NCI-H2107 (cell line): ENCODE data around the gene UBALD2.
A peak's percentile ranks its signal among the peaks of the same experiment; 100 is the strongest.
"Not testable (repeated sequence)": the region's sequence is repeated elsewhere in the genome, so short reads cannot be mapped to it uniquely, and the experiment has no call there.

ENCODE experiments used
- DNase-seq: peaks from one replicate; lab custom pipeline; 2025; lab: John Stamatoyannopoulos, UW

UBALD2 gene

DNA sequence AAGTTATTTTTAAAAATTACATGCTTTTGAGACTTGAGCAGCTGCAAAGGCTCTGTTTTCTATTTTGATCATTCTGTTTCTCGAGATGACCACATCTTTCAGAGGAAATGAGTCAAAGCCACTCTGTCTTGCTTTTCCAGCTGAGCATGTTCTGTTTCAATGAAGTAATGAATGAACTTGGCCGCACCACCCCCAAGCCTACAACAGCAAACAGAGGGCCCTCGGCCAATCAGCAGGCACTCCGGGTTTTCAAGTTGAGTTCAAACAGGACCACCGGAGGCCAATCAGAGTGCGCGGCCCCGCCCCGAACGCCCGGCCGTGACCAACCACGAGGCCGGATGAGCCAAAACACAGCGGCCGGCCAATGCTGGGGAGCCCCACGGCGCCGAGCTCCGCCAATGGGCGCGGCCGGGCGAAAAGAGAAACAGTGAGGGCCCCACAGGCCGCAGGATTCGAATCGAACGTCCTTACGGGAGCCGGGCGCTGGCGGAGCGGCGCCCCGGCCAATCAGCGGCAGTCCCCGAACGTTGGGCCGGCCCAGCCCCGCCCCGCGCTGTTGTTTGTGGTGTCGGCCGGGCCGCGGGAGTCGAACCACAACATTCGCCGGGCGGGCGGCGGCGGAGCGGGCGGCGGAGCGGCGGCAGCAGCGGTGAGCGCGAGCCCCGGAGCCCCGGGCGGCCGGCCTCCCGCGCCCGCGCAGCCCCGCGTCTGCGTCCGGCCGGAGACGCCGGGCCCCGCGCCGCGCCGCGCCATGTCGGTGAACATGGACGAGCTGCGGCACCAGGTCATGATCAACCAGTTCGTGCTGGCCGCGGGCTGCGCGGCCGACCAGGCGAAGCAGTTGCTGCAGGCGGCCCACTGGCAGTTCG lies at the start of gene UBALD2:
Gene UBALD2, plus strand, starts transcription at position 594 of the 869 bp plus-strand sequence. Its CDS starts 158 bp downstream, at position 752.
- DNase-seq, result peak; percentile 96

DNA sequence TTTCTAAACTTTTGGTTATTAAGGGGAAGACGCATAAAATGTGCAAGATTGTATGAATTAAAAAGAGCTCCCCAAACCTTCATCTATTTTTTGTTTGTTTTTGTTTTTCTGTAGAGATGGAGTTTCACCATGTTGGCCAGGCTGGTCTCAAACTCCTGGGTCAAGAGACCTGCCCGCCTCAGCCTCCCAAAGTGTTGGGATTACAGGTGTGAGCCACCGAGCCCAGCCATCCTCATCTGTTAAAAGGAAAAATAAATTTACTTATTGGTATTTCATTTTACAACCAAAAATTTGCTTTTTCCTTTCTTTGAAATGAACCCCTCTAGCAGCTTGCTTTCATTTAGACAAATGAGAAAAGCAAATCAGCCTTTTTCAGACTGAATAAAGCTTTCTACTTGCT lies 48.1 kb upstream of the UBALD2 start:
- no peak for DNase-seq

DNA sequence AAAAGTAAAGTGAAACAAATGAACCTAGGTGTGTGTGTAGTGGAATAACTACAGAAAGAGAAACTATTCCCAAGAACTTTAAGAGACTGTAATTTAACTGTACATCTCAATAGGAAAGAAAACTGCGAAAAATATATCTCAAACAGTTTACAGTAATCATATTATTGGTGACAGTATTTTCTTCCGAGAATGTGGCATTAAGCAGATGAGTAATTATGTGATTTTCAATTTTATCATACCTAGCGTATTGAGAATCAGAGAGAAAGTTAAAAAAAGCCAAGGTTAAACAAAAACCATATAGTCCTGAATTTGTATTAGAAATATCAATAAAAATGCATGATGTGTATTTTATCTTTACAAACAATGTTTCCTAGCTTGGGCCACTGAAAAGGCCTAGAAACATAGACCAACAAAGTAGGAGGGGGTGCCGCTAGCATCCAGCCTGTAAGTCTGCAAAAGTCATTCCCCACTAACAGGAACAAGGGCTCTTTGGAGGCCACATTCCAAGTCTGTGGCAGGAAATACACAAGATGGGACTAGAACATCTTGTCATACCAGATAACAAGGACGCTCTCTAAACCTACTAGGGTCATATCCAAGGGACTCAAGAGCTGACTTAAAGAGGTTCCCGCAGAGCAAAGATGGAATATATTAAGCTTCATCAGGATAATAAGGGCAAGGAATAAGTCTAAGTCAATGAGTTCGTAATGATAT lies 45.3 kb upstream of the UBALD2 start:
- no peak for DNase-seq

DNA sequence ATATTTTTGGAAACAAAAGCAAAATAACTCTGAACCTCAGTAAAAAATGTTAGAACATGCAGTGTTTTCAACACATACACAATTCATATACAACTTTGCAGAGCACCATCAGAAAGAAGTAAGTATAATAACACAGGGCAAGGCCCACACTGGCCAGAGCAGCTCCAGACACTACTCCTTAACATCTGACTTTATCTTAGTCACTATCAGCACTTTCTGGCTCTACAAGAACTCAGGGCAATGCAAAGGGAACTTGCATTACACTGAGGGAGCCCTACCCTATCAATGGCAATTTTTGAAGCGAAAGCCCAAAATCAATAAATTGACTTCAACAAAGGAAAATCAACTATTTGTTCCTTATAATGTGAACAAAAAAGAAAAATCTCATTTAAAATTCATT lies 41.3 kb upstream of the UBALD2 start:
- DNase-seq, result no peak

DNA sequence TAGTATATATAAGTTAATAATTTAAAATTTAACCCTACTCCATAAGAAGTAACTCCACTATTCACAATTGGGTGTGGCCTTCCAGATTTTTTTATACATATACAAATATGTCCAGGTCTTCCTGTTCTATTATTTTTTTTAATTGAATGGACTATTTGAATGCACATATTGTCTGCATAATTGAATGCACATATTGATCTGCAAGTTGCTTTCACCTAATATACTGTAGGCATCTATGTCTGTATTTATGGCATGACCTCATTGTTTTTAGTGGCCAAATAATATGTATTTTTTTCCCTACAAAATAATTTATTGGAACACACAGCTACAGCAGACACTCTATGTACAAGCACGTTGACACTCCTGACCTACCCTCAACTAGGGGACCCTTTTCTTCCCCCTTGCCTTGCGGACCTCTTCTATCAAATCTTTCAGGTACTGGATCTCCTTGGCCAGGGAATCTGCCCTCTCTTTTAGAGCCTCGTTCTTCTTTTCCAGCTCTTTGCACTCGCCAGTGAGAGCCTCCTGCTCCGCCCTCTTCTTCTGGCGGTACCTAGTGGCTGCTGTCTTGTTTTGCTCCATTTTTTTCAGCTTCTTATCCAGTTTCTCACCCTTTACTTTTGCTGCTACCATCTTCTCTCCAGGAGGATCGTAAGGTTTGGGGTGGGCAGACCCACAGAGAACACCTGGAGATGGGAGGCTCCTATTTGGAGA lies 39.6 kb upstream of the UBALD2 start:
- DNase-seq, result not testable (repeated sequence)

DNA sequence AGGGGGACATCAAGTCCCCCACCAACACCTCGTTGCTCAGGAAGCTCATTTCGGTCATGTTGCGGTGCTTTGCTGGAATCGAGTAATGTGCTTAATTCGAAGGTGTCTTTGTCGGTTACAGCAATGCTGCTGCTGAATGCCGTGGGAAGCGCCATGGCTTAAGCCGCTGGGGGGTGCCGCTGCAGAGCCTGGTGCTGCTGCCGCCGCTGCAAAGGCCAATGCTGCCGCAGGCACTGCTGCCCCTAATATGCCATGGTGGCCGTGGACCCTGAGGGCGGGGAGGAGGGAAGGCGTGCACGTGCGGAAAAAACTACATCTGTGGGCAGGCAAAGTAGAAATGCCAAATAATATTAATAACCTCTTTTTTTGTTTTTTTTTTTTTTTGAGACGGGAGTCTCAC lies 38.4 kb upstream of the UBALD2 start:
- DNase-seq, result not testable (repeated sequence)

DNA sequence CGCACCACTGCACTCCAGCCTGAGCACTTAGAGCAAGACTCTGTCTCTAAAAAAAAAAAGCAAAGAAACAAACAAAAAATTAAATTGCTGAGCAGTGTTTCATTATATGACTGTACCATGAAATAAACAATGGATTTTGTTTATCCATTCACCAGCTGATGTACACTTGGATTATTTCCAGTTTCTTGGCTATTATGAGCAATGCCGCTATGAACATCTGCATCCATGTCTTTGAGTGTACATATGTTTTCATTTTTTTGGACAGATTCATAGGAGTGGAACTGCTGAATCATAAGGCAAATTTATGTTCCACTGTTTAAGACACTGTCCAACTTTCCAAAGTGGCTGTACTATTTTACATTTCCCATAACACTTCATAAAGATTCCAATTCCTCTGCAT lies 32.8 kb upstream of the UBALD2 start:
- no peak for DNase-seq

DNA sequence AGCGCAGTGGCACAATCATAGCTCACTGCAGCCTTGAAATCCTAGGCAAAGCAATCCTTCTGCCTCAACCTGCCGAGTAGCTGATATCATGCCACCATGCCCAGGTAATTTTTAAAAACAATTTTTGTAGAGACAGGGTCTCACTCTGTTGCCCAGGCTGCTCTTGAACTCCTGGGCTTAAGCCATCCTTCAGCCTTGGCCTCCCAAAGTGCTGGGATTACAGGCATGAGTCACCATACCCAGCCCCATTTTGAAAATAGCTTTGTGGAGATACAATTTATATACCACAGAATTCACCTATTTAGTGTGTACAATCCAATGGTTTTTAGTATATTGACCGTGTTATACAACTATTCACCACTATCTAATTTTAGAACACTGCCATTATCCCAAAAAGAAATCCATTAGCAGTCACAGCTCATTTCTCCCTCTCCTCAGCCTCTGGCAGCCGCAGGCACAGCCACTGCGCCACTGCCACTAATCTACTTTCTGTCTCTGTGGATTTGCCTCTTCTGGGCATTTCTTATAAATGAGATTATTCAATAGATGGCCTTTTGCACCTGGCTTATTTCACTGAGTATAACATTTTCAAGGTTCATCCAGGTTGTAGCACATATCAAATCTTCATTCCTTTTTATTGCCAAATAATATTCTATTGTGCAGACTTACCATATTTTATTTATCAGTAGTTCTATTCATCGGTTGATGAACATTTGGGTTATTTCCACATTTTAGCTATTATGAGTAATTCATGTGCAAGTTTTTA lies 31.4 kb upstream of the UBALD2 start:
- DNase-seq, result no peak

DNA sequence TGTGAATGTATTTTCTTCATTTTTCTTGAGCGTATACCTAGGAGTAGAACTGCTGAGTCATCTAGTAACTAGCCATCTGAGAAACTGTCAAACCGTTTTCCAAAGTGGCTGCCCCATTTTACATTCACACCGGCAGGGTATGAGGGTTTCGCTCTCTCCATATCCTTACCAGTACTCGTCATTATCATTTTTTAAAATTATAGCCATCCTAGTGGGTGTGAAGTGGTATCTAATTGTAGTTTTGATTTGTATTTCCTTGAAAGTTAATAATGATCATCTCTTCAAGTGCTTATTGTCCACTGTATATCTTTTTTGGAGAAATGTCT lies 30.8 kb upstream of the UBALD2 start:
- DNase-seq, result no peak

DNA sequence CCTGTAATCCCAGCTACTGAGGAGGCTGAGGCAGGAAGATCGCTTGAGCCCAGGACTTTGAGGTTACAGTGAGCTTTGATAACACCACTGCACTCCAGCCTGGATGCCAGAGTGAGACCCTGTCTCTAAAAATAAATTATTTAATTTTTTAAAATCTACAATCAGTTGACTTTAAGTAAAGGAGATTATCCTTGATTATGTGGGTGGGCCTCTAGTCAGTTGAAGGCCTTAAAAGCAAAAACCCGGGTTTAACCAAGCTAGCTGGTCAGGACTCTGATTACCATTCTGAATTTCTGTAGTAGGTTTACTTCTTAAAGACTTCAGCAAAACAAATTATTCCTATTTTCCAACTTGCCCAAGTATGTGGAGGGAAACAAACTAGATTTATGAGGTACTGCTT lies 29.3 kb upstream of the UBALD2 start:
- no peak for DNase-seq

DNA sequence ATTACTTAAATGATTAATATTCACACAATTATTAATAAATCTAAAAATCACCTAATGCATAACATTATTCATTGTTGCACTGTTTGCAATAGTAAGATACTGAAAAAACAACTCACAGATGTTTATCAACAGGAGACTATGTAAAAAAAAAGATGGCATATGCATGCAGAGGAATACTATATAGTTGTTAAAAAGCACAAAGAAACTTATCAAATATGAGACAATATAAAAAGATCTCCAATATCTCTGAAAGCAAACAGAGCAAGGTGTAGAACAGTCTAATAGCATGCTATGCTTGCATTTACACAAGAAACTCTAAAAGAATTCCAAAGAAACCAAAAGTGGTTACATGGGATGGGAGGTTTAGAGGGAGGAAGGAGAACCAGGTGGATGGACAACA lies 28.5 kb upstream of the UBALD2 start:
- no peak for DNase-seq

DNA sequence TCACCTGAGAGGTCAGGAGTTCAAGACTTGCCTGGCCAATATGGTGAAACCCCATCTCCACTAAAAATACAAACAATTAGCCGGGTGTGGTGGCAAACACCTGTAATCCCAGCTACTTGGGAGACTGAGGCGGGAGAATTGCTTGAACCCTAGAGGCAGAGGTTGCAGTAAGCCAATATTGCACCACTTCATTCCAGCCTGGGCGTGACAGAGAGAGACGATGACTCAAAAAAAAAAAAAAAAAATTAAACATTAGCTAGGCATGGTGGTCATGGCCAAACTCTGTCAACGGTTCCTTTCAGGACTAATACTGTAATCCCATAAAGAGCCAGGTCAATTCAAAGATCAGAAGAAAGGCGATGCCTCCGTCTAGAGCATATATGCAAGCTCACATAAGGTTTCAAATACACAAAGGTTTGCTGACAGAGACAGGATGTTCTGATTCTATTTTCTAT lies 27.3 kb upstream of the UBALD2 start:
- DNase-seq, result no peak

DNA sequence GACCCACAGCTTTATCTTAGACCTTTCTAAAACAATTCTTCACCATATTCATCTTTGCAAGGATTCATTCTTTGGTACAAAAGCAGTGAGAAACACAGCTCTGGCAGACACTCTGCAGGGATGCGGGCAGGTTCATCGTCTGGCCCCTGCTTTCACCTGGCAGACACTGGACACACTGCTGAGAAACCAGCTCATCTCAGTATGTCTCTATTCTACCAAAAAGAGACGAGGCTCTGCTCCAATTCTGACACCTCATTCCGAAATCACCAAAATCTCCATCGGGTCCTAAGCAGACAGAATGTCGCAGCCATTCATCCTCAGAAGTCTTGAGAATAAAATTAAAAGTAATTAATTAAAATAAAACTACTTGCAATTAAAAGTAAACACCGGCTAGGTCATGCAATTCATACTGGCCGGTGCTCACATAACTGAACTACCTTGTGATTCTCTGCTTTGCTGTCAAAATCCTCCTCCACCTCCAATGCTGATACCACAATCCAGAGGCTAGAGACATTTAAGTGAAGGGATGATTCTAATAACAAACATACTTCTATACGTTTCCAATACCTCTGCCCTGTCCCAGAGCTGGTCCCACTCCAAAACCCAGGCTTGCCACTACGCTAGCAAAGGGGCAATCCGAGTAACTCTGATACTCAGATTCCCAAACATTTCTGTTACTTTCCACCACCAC lies 26.2 kb upstream of the UBALD2 start:
- no peak for DNase-seq

DNA sequence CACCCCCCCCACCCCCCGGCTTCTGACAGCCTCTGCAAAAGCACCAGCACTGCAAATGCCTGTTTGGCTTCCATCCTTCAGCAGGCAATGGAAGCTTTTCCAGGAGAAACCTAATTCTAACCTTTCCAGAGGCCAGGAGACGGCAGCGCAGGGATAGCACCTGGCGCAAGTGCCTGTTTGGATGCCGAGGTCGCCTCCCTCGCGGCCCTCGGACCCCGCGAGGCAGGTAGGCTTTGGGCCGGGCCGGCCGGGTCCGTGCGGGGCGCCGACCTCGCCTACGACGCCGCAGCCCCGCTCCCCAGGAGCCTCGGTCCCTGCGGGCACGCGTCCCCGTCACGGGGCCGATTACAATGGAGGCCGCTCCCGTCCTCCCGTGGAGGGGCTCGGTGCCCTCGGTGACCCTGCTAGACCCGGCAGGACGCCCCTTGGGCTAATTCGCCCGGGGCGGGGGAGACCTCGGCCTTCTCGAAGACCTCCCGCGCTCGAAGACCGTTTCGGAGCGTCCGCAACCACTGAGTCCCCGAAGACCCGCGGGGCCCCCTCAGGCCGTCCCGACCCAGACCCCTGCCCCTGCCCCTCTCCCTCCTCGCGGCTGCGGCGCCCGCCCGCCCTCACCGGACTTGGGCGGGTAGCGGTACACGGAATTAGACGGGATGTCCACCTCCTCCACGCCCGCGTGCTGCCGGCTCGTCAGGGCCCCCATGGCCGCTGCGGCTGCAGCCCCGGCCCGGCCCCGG lies 25.4 kb upstream of the UBALD2 start:
- no peak for DNase-seq

DNA sequence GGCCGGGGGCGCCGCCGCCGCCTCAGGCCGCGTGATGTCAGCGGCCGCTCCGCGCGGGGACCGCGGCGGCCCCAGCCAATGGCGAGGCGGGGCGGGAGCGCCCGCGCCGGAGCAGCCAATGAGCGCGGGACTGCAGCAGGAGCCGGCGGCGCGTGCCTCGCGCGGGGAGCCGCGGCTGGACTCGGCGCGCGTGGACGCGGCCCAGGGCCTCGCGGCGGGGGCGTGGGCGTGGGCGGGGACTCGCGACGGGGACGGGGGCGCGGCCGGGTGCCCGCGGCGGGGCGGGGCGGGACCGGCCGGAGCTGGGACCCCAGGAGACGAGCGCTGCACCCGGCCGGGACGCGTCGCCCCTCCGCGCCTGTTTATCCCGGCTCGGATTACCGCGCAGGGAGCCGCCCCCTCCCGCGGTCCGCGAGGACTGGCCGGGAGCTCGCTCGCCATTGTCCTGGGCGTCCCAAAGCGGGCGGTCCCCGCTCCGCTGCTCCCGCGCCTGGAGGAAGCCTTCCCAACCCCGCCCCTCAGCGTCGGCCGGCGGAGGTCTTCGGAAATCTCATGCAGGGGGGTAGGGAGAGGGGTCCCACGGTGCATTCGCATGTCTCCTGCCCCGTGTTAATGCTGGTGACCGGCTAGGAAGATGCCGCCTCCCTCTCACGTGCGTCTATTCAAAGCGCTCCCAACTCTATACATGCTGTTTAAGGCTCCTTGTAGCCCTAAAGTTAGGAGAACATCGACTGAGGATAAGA lies 24.5 kb upstream of the UBALD2 start, which contains the start of gene RNF157:
Gene RNF157, minus strand, starts transcription at position 33 of the 743 bp plus-strand sequence. CDS start 253 bp downstream, outside the sequence.
- DNase-seq, result peak; percentile 6

DNA sequence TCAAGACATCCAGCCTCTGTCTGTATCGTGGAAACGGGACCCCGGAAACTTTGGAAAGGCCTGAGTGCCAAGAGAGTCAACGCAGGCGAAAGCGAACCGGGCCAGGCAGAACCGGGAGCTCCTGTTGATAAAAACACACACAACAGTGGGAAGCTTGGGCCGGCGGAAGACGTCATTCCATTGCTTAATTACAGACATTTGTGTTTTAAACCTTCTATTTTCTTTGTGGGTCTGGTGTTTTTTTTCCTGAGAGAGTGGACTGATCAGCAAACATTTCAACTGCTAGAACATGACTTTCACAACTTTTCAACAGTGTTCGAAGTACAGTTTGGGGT lies 24.0 kb upstream of the UBALD2 start:
- DNase-seq, result no peak

DNA sequence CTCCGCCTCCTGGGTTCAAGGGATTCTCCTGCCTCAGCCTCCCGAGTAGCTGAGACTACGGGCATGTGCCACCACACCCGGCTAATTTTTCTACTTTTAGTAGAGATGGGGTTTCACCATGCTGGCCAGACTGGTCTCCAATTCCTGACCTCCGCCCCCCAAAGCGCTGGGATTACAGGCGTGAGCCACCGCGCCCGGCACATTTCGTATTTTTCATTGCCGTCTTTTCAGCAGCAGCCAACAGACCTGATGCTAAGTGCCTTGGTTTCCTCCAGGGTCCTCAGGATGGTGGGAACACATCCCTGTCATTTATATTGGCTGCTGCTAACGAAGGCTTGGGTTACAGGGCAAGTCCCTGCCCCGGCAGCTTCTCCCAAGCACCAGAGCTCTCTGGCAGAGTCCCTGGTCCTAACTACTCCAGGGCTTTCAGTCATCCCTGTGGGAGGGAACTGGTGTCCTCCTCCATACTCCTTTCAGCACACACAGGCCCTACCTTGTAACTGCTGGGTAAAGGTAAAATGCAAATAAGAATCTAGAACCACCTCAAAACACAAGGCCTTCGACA lies 23.4 kb upstream of the UBALD2 start:
- DNase-seq, result no peak

DNA sequence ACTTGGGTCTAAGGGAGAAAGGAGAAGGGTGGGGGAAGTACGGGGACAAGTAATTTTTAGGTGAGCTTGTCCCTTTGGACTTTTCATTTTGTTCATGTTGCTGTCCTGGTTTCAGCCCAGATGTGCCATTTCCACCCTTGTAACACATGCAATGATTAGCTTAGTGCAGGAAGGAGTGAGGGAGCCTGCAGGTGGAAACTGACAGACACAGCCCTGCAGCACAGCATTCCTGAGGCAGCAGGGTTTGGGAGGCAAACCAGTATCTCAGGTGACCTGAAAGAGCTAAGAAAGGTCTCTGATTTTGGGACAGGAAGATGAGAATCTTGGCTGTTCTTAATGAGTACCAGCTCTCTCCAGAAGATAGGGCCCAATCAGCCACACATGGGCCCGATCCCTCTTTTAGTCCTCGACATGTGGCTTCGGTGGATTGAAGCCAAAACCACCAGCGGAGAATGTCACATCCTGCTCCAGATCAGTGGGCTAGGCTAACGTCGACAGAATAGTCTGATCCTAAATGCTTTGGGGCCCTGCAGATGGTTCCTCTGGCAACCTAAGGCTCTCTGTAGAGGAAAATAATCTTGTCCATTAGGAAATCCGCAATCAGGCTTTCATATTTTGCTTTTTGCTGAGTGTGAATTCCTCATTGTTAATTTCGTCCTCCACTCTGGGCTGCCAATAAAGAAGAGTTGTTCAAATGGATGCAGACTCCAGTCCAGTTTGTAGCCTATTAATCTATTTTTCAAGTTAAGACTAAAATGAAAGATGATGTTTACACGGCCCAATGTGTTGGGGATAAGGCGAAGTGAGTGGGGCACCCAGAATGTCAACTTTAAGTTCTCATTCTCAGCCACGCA lies 21.1 kb upstream of the UBALD2 start:
- DNase-seq, result no peak

DNA sequence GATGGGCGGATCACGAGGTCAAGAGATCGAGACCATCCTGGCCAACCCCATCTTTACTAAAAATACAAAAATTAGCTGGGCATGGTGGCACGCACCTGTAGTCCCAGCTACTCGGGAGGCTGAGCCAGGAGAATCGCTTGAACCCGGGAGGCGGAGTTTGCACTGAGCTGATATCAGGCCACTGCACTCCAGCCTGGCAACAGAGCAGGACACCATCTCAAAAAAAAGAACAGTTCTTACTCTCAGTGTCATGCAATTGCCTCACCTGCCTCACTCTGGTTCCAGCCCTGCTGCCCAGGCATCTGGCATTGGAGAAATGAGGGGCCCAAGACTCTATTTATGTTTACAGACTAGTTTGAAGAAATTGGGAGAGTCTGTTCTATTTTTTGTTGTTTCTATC lies 20.4 kb upstream of the UBALD2 start:
- not testable (repeated sequence) for DNase-seq
